Ovary (tissue), 9 donors: ENCODE data around the gene FARSA. TPM values are rescaled to one million over a fixed set of nuclear protein-coding genes. Genes with fewer than 3 reads are reported as not detected.
A peak's percentile ranks its signal among the peaks of the same experiment; 100 is the strongest.

ENCODE experiments used
- DNase-seq, 5 donors: peaks; one replicate each; pipeline ENCODE4 v3.0.0-alpha.2; 2019 to 2020
- H3K27ac ChIP-seq, 2 donors: fragments of 200-600 bp; one replicate each; pipeline versions ENCODE4 v1.5.1 to v1.8.0; 2019 to 2022
- H3K27me3 ChIP-seq: fragments of 200-600 bp; one replicate; pipeline ENCODE4 v1.8.0; 2022
- H3K36me3 ChIP-seq: fragments of 200-600 bp; sonication (generic); one replicate; pipeline ENCODE4 v1.5.1; 2019
- H3K4me1 ChIP-seq: one replicate; pipeline ENCODE4 v1.8.1; 2013; ENCODE audit warnings: mild to moderate bottlenecking, moderate library complexity; ENCODE audit not compliant: insufficient read depth
- H3K4me3 ChIP-seq: fragments of 200-600 bp; sonication (generic); one replicate; pipeline ENCODE4 v1.5.1; 2017
- H3K9me3 ChIP-seq, 2 donors: fragments of 200-600 bp in 1 of 2; sonication (generic) in 1 of 2; one replicate each; pipeline versions ENCODE4 v1.5.1 to v1.8.1; 2013 to 2019; ENCODE audit warnings: mild to moderate bottlenecking in 1 of 2, moderate library complexity in 1 of 2
- EP300 ChIP-seq: sonication (generic); formaldehyde crosslinking; IDR thresholded peaks from one replicate; pipeline ENCODE4 v1.6.1; 2017; ENCODE audit warnings: antibody characterized with exemption
- POLR2A ChIP-seq: fragments of 450-650 bp; IDR thresholded peaks from one replicate; pipeline ENCODE4 v1.6.1; 2017; ENCODE audit warnings: antibody characterized with exemption, mild to moderate bottlenecking, moderate library complexity
- WGBS, 3 donors: extraction: QIAGEN DNeasy Blood & Tissue Kit in 1 of 3; methylation state at CpG; one replicate each; pipeline versions ENCODE4 v1.1.5 to v1.1.7; 2013 to 2017; 5-methylcytosine and 5-hydroxymethylcytosine counted together
- intact Hi-C, 4 donors: fragments of 100-400 bp; cut with DNase I; formaldehyde crosslinking; loops; one replicate each; pipeline versions ENCODE4 v1.11.0 to v1.15.1; 2022 to 2023
- microRNA-seq, 3 donors: library from miRNA; unstranded; fragments of <30 nt; microRNA quantifications; one replicate each; pipeline versions ENCODE4 to v1.2.0, GENCODE V29; 2019 to 2020
- polyA plus RNA-seq, 2 donors: library from polyadenylated mRNA; stranded (reverse); fragments of 200-250 nt in 1 of 2; fragments of 350-450 nt in 1 of 2; fragmentation: Illumina TruSeq in 1 of 2; extraction: RNeasy Lipid Tissue Mini Kit (QIAGEN cat#74804) in 1 of 2; gene quantifications; one replicate each; pipeline ENCODE4 v1.2.3, GENCODE V29; 2013 to 2014
- small RNA-seq: library from RNA; depleted of rRNA; stranded (forward); fragments of <200 nt; gene quantifications from one replicate; pipeline ENCODE3, GENCODE V24; 2016
- total RNA-seq, 7 donors: library from RNA; depleted of rRNA in 2 of 7; stranded (reverse); fragments of >200 nt in 2 of 7; fragmentation: NEBNext Ultra II Directional in 3 of 7; extraction: Animal tissue kit (Norgen Biotek cat#: 25700) in 3 of 7; gene quantifications; one replicate each; pipeline versions ENCODE4 v1.1.0 to v1.2.4, GENCODE V29; 2016 to 2023
- TF ChIP-seq, protein P1 (sequence below), 3 donors: fragments of 450-650 bp in 2 of 3; fragments of 200-600 bp in 1 of 3; IDR thresholded peaks; one replicate each; pipeline versions ENCODE4 v1.5.1 to v1.8.0; 2016 to 2022; ENCODE audit warnings: antibody characterized with exemption in 3 of 3, mild to moderate bottlenecking in 1 of 3
- donor health status: DM: no; HTN: no; CAD: no; lungs with moderate emphysema.
- donor health status: DM: no; HTN: no; CAD: no.
- donor health status: Bipolar disorder and iron deficiency.
- donor health status: DM: yes; HTN: yes; CAD: no.
- donor health status: DM: no; HTN: no; CAD: no.
- donor health status: DM: yes; HTN: yes; CAD: no.

The FARSA gene
- total and polyA plus RNA-seq, 9 donors = 8.0 to 50.2 (median 39.7) TPM

- Histone ChIP-seq H3K9me3 (no peaks in the 10 kb centered on the region), H3K4me3 (peak overlapping the region; percentile 86), H3K27me3 (no peaks in the 10 kb centered on the region), H3K4me1 (peaks cover 2% of the 10 kb centered on the region), H3K27ac (peak overlapping the region; percentile 49 to 88), H3K36me3 (no peaks in the 10 kb centered on the region)
- TF ChIP-seq POLR2A (no peak), EP300 (no peak)
- TF ChIP-seq, protein P1, sequence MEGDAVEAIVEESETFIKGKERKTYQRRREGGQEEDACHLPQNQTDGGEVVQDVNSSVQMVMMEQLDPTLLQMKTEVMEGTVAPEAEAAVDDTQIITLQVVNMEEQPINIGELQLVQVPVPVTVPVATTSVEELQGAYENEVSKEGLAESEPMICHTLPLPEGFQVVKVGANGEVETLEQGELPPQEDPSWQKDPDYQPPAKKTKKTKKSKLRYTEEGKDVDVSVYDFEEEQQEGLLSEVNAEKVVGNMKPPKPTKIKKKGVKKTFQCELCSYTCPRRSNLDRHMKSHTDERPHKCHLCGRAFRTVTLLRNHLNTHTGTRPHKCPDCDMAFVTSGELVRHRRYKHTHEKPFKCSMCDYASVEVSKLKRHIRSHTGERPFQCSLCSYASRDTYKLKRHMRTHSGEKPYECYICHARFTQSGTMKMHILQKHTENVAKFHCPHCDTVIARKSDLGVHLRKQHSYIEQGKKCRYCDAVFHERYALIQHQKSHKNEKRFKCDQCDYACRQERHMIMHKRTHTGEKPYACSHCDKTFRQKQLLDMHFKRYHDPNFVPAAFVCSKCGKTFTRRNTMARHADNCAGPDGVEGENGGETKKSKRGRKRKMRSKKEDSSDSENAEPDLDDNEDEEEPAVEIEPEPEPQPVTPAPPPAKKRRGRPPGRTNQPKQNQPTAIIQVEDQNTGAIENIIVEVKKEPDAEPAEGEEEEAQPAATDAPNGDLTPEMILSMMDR (IDR thresholded peaks at IDR 0.05) = no peak
- WGBS, 3 donors = 10 to 15% (median 10%) methylated on average over 23 to 29 of the region's 29 CpGs
- peak in 3 of 5 donors; percentile 42 to 66 (median 61) for DNase-seq
- intact Hi-C loops = no loop called here
Observed at GRCh38 chr19:12880551-12881171, 52.9 kb downstream of the FARSA start.

GRCh38 chr19:12875086-12875485 lies 58.4 kb downstream of the FARSA start:
- DNase-seq = no peak
- TF ChIP-seq, protein P1 (IDR thresholded peaks at IDR 0.05) = no peak
- TF ChIP-seq EP300 = no peak
- no peak for TF ChIP-seq POLR2A
- H3K36me3 ChIP-seq = no peaks in the 10 kb centered on the region
- intact Hi-C loops = no loop called here
- H3K27ac ChIP-seq = no peak overlapping the region
- H3K4me1 ChIP-seq = peaks cover 4% of the 10 kb centered on the region
- WGBS, 3 donors = 96% methylated on average over 6 of the region's 6 CpGs
- H3K27me3 ChIP-seq = no peaks in the 10 kb centered on the region
- no peak overlapping the region for H3K4me3 ChIP-seq
- no peaks in the 10 kb centered on the region for H3K9me3 ChIP-seq

DNA sequence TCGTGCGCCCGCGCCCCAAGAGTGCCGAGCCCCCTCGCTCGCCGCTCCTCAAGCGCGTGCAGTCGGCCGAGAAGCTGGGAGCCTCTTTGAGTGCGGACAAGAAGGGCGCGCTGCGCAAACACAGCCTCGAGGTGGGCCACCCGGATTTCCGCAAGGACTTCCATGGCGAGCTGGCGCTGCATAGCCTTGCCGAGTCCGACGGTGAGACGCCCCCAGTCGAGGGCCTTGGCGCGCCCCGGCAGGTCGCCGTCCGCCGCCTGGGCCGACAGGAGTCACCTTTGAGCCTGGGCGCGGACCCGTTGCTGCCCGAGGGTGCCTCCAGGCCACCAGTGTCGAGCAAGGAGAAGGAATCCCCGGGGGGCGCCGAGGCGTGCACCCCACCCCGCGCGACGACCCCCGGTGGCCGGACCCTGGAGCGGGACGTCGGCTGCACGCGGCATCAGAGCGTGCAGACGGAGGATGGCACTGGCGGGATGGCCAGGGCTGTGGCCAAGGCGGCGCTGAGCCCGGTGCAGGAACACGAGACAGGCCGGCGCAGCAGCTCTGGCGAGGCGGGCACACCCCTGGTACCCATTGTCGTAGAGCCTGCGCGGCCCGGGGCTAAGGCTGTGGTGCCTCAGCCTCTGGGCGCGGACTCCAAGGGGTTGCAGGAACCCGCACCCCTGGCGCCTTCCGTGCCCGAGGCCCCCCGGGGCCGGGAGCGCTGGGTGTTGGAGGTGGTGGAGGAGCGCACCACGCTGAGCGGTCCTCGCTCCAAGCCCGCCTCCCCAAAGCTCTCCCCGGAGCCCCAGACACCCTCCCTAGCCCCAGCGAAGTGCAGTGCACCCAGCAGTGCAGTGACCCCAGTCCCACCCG lies 59.4 kb downstream of the FARSA start:
- intact Hi-C loops = no loop called here
- Histone ChIP-seq H3K9me3 (no peaks in the 10 kb centered on the region), H3K27me3 (no peaks in the 10 kb centered on the region), H3K4me3 (no peak overlapping the region), H3K4me1 (peaks cover 4% of the 10 kb centered on the region), H3K27ac (no peak overlapping the region), H3K36me3 (no peaks in the 10 kb centered on the region)
- TF ChIP-seq POLR2A = no peak
- no peak for TF ChIP-seq EP300
- peak in 2 of 5 donors; percentile 45 to 50 for DNase-seq
- WGBS, 3 donors = 89 to 94% (median 90%) methylated on average over 74 to 86 of the region's 86 CpGs

DNA sequence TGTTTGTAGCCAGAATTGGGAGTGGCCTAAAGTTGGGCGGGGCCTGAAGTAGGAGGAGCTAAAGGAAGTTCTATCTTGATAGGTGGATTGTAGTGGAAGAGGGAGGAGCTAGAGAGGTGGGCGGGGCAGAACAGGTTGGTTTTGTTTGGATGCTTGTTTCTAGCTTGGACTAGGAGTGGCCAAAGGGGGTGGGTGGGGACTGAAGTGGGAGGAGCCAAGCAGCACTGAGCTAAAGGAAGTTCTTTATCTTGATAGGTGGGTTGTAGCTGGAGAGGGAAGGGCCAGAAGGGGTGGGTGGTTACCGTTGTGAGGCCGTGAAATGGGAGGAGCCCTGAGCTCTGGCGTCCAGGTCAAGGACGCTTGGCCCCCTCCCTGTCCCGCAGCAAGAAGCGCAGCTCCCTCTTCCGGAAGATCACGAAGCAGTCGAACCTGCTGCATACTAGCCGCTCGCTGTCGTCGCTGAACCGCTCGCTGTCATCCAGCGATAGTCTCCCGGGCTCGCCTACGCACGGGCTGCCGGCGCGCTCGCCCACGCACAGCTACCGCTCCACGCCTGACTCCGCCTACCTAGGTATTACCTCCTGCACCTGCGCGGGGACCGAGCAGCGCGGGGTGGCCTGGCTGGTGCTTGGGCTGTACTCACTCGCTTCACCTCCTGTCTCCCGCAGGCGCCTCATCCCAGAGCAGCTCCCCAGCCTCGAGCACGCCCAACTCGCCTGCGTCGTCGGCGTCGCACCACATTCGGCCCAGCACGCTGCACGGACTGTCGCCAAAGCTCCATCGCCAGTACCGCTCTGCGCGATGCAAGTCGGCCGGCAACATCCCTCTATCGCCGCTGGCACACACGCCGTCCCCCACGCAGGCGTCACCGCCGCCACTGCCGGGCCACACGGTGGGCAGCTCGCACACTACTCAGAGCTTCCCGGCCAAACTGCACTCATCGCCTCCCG lies 60.3 kb downstream of the FARSA start:
- WGBS, 3 donors = 41 to 63% (median 48%) methylated on average over 70 of the region's 70 CpGs
- TF ChIP-seq, protein P1 (IDR thresholded peaks at IDR 0.05) = no peak
- TF ChIP-seq EP300 (no peak), POLR2A (no peak)
- DNase-seq = peak; percentile 65 to 91 (median 86)
- Histone ChIP-seq H3K27ac (no peak overlapping the region), H3K4me1 (peaks cover 4% of the 10 kb centered on the region), H3K4me3 (no peak overlapping the region), H3K9me3 (no peaks in the 10 kb centered on the region), H3K27me3 (no peaks in the 10 kb centered on the region), H3K36me3 (no peaks in the 10 kb centered on the region)
- intact Hi-C loops = no loop called here

Small RNAs within 50 kb of the gene (microRNA-seq; reads per million reads assigned to microRNA genes)
- 0 to 0.36 (median 0) reads per million in 3 donors for gene MIR5695
- 0 to 0.71 (median 0.63) reads per million in 3 donors for gene MIR6515

Small RNAs within 50 kb of the gene (small RNA-seq; reads per million reads assigned to genes)
- not detected for gene MIR5695
- not detected for gene MIR6515

Other genes with a start within 250 kb of the FARSA start
- not detected for gene GNG14, start 245.7 kb downstream of the FARSA start, total RNA-seq
- gene GNG14, start 245.7 kb downstream of the FARSA start, polyA plus RNA-seq = not detected
- gene FBXW9, start 237.1 kb downstream of the FARSA start, total RNA-seq = 10 to 100 TPM in 1 of 7 donors, 1 to 10 TPM in 6; 3.5 to 14.8 (median 5.2) TPM
- 1 to 10 TPM in 1 of 2 donors, under 1 TPM in 1; 0.37 to 6.8 TPM for gene FBXW9, start 237.1 kb downstream of the FARSA start, polyA plus RNA-seq
- gene TNPO2, start 209.8 kb downstream of the FARSA start, total RNA-seq = 100 to 1,000 TPM in 2 of 7 donors, 10 to 100 TPM in 5; 42.1 to 109 (median 89.9) TPM
- gene TNPO2, start 209.8 kb downstream of the FARSA start, polyA plus RNA-seq = 10 to 100 TPM; 41.5 to 51.6 TPM
- gene TRIR, start 199.0 kb downstream of the FARSA start, total RNA-seq = 100 to 1,000 TPM; 134 to 476 (median 186) TPM
- gene TRIR, start 199.0 kb downstream of the FARSA start, polyA plus RNA-seq = 100 to 1,000 TPM; 243 to 288 TPM
- 10 to 100 TPM; 26.2 to 59.0 (median 47.7) TPM for gene GET3, start 196.2 kb downstream of the FARSA start, total RNA-seq
- gene GET3, start 196.2 kb downstream of the FARSA start, polyA plus RNA-seq = 10 to 100 TPM; 42.6 to 68.1 TPM
- not detected for gene BEST2, start 181.9 kb downstream of the FARSA start, total RNA-seq
- not detected for gene BEST2, start 181.9 kb downstream of the FARSA start, polyA plus RNA-seq
- 10 to 100 TPM; 24.9 to 52.2 (median 27.9) TPM for gene HOOK2, start 158.2 kb downstream of the FARSA start, total RNA-seq
- gene HOOK2, start 158.2 kb downstream of the FARSA start, polyA plus RNA-seq = 10 to 100 TPM; 12.2 to 23.5 TPM
- gene JUNB, start 142.2 kb downstream of the FARSA start, total RNA-seq = 1,000 to 10,000 TPM in 2 of 7 donors, 100 to 1,000 TPM in 5; 154 to 3,039 (median 413) TPM
- 100 to 1,000 TPM in 1 of 2 donors, 1 to 10 TPM in 1; 6.8 to 570 TPM for gene JUNB, start 142.2 kb downstream of the FARSA start, polyA plus RNA-seq
- gene PRDX2, start 131.9 kb downstream of the FARSA start, total RNA-seq = 100 to 1,000 TPM; 191 to 321 (median 263) TPM
- 100 to 1,000 TPM in 1 of 2 donors, 10 to 100 TPM in 1; 98.3 to 237 TPM for gene PRDX2, start 131.9 kb downstream of the FARSA start, polyA plus RNA-seq
- gene THSD8, start 131.6 kb downstream of the FARSA start, total RNA-seq = 1 to 10 TPM in 5 of 7 donors, under 1 TPM in 1, not detected in 1; 0.71 to 5.4 (median 2.6) TPM
- 1 to 10 TPM; 1.4 to 7.2 TPM for gene THSD8, start 131.6 kb downstream of the FARSA start, polyA plus RNA-seq
- 10 to 100 TPM in 1 of 7 donors, 1 to 10 TPM in 6; 1.2 to 12.2 (median 7.7) TPM for gene RNASEH2A, start 127.1 kb downstream of the FARSA start, total RNA-seq
- gene RNASEH2A, start 127.1 kb downstream of the FARSA start, polyA plus RNA-seq = 1 to 10 TPM; 1.6 to 8.0 TPM
- gene RTBDN, start 99.1 kb downstream of the FARSA start, total RNA-seq = not detected
- not detected for gene RTBDN, start 99.1 kb downstream of the FARSA start, polyA plus RNA-seq
- 1 to 10 TPM in 4 of 7 donors, under 1 TPM in 3; 0.25 to 1.4 (median 1.1) TPM for gene MAST1, start 95.2 kb downstream of the FARSA start, total RNA-seq
- gene MAST1, start 95.2 kb downstream of the FARSA start, polyA plus RNA-seq = 1 to 10 TPM in 1 of 2 donors, under 1 TPM in 1; 0.40 to 2.4 TPM
- 10 to 100 TPM; 20.9 to 35.8 (median 26.5) TPM for gene DNASE2, start 52.3 kb downstream of the FARSA start, total RNA-seq
- 10 to 100 TPM; 43.1 to 54.2 TPM for gene DNASE2, start 52.3 kb downstream of the FARSA start, polyA plus RNA-seq
- under 1 TPM in 1 of 7 donors, not detected in 6; 0.13 TPM for gene KLF1, start 46.5 kb downstream of the FARSA start, total RNA-seq
- gene KLF1, start 46.5 kb downstream of the FARSA start, polyA plus RNA-seq = not detected
- 10 to 100 TPM; 17.7 to 36.3 (median 28.4) TPM for gene GCDH, start 42.6 kb downstream of the FARSA start, total RNA-seq
- gene GCDH, start 42.6 kb downstream of the FARSA start, polyA plus RNA-seq = 10 to 100 TPM; 11.9 to 35.3 TPM
- 1 to 10 TPM in 1 of 7 donors, under 1 TPM in 4, not detected in 2; 0.23 to 1.6 (median 0.56) TPM for gene SYCE2, start 14.4 kb downstream of the FARSA start, total RNA-seq
- gene SYCE2, start 14.4 kb downstream of the FARSA start, polyA plus RNA-seq = under 1 TPM; 0.17 to 0.20 TPM
- 100 to 1,000 TPM; 211 to 803 (median 450) TPM for gene CALR, start 4.9 kb upstream of the FARSA start, total RNA-seq
- gene CALR, start 4.9 kb upstream of the FARSA start, polyA plus RNA-seq = 1,000 to 10,000 TPM in 1 of 2 donors, 100 to 1,000 TPM in 1; 279 to 1,094 TPM
- 10 to 100 TPM; 61.2 to 94.0 (median 93.7) TPM for gene RAD23A, start 12.2 kb upstream of the FARSA start, total RNA-seq
- gene RAD23A, start 12.2 kb upstream of the FARSA start, polyA plus RNA-seq = 10 to 100 TPM; 75.8 to 77.2 TPM
- gene GADD45GIP1, start 23.5 kb upstream of the FARSA start, total RNA-seq = 10 to 100 TPM; 15.7 to 57.7 (median 19.1) TPM
- gene GADD45GIP1, start 23.5 kb upstream of the FARSA start, polyA plus RNA-seq = 10 to 100 TPM in 1 of 2 donors, 1 to 10 TPM in 1; 1.8 to 25.6 TPM
- under 1 TPM in 2 of 7 donors, not detected in 5; 0.11 to 0.15 TPM for gene DAND5, start 35.9 kb upstream of the FARSA start, total RNA-seq
- not detected for gene DAND5, start 35.9 kb upstream of the FARSA start, polyA plus RNA-seq
- 100 to 1,000 TPM in 5 of 7 donors, 10 to 100 TPM in 2; 30.3 to 256 (median 223) TPM for gene NFIX, start 61.8 kb upstream of the FARSA start, total RNA-seq
- 10 to 100 TPM; 76.9 to 82.2 TPM for gene NFIX, start 61.8 kb upstream of the FARSA start, polyA plus RNA-seq
- 1 to 10 TPM; 2.9 to 7.4 (median 6.7) TPM for gene LYL1, start 169.1 kb upstream of the FARSA start, total RNA-seq
- 1 to 10 TPM in 1 of 2 donors, under 1 TPM in 1; 0.90 to 5.0 TPM for gene LYL1, start 169.1 kb upstream of the FARSA start, polyA plus RNA-seq
- gene TRMT1, start 183.0 kb upstream of the FARSA start, total RNA-seq = 10 to 100 TPM; 23.6 to 54.8 (median 38.7) TPM
- gene TRMT1, start 183.0 kb upstream of the FARSA start, polyA plus RNA-seq = 10 to 100 TPM in 1 of 2 donors, 1 to 10 TPM in 1; 7.6 to 37.2 TPM
- 10 to 100 TPM in 6 of 7 donors, 1 to 10 TPM in 1; 5.1 to 31.4 (median 21.8) TPM for gene NACC1, start 184.6 kb upstream of the FARSA start, total RNA-seq
- 10 to 100 TPM in 1 of 2 donors, 1 to 10 TPM in 1; 3.2 to 14.8 TPM for gene NACC1, start 184.6 kb upstream of the FARSA start, polyA plus RNA-seq
- gene STX10, start 216.7 kb upstream of the FARSA start, total RNA-seq = 10 to 100 TPM; 36.5 to 54.8 (median 43.0) TPM
- 10 to 100 TPM; 15.3 to 57.8 TPM for gene STX10, start 216.7 kb upstream of the FARSA start, polyA plus RNA-seq
- gene IER2, start 216.7 kb upstream of the FARSA start, total RNA-seq = 100 to 1,000 TPM in 3 of 7 donors, 10 to 100 TPM in 4; 55.3 to 301 (median 82.8) TPM
- gene IER2, start 216.7 kb upstream of the FARSA start, polyA plus RNA-seq = 10 to 100 TPM; 47.4 to 64.4 TPM